HepG2 (cell line): ENCODE measurements around the gene ADCY7. TPM values are rescaled to one million over a fixed set of nuclear protein-coding genes. Genes with fewer than 3 reads are reported as not detected.

Experiments
- HHEX ChIP-seq: IDR thresholded peaks from 2 replicates; pipeline ENCODE4 v1.6.1; 2016; ENCODE audit warnings: control low read depth
- KDM4B ChIP-seq: sonication (generic); formaldehyde crosslinking; IDR thresholded peaks from 2 replicates; pipeline ENCODE4 v1.4.0; 2020; ENCODE audit warnings: missing genetic modification reagents
- LRRFIP1 ChIP-seq: sonication (generic); formaldehyde crosslinking; conservative IDR thresholded peaks from 2 replicates; pipeline ENCODE4 v1.4.0; 2020; ENCODE audit warnings: missing genetic modification reagents
- MXI1 ChIP-seq: IDR thresholded peaks from 3 replicates; pipeline ENCODE4 v1.6.1; 2012; ENCODE audit warnings: low read depth, low read length, inconsistent platforms, borderline replicate concordance
- NAIF1 ChIP-seq: sonication (generic); formaldehyde crosslinking; IDR thresholded peaks from 2 replicates; pipeline ENCODE4 v1.5.0; 2020; ENCODE audit warnings: mild to moderate bottlenecking, missing genetic modification reagents, borderline replicate concordance
- PAF1 ChIP-seq: IDR thresholded peaks from 2 replicates; pipeline ENCODE4 v1.6.1; 2016; ENCODE audit warnings: missing genetic modification reagents, missing compliant biosample characterization
- POLR2A ChIP-seq, 2 experiments: IDR thresholded peaks; 2 replicates each; pipeline ENCODE4 v1.6.1; 2011; ENCODE audit warnings: low read depth in 2 of 2, low read length in 2 of 2, mild to moderate bottlenecking in 1 of 2, moderate library complexity in 1 of 2; ENCODE audit not compliant: insufficient read depth in 1 of 2
- ZBTB3 ChIP-seq: sonication (generic); formaldehyde crosslinking; IDR thresholded peaks from 2 replicates; pipeline ENCODE4 v1.4.0; 2020; ENCODE audit warnings: low read depth, mild to moderate bottlenecking, moderate library complexity, missing genetic modification reagents, borderline replicate concordance
- ZNF121 ChIP-seq: sonication (generic); formaldehyde crosslinking; IDR thresholded peaks from 2 replicates; pipeline ENCODE4 v1.5.0; 2020; ENCODE audit warnings: mild to moderate bottlenecking, missing genetic modification reagents
- ZNF224 ChIP-seq: sonication (generic); formaldehyde crosslinking; IDR thresholded peaks from 2 replicates; pipeline ENCODE4 v1.5.0; 2020; ENCODE audit warnings: mild to moderate bottlenecking, missing genetic modification reagents
- ZNF362 ChIP-seq: sonication (generic); formaldehyde crosslinking; IDR thresholded peaks from 2 replicates; pipeline ENCODE4 v1.4.0; 2020; ENCODE audit warnings: missing genetic modification reagents, mild to moderate bottlenecking, borderline replicate concordance
- ZNF414 ChIP-seq: sonication (generic); formaldehyde crosslinking; IDR thresholded peaks from 2 replicates; pipeline ENCODE4 v1.5.0; 2020; ENCODE audit warnings: missing genetic modification reagents
- ZNF446 ChIP-seq: sonication (generic); formaldehyde crosslinking; IDR thresholded peaks from 2 replicates; pipeline ENCODE4 v1.5.0; 2020; ENCODE audit warnings: mild to moderate bottlenecking, missing genetic modification reagents
- ZNF460 ChIP-seq: sonication (generic); formaldehyde crosslinking; IDR thresholded peaks from 2 replicates; pipeline ENCODE4 v1.5.1; 2020; ENCODE audit warnings: missing genetic modification reagents, mild to moderate bottlenecking, borderline replicate concordance
- ZNF513 ChIP-seq: sonication (generic); formaldehyde crosslinking; conservative IDR thresholded peaks from 2 replicates; pipeline ENCODE4 v1.5.0; 2020; ENCODE audit warnings: missing genetic modification reagents
- ZNF562 ChIP-seq: sonication (generic); formaldehyde crosslinking; IDR thresholded peaks from 2 replicates; pipeline ENCODE4 v1.8.0; 2022; ENCODE audit warnings: missing genetic modification reagents, borderline replicate concordance
- ZNF761 ChIP-seq: sonication (generic); formaldehyde crosslinking; conservative IDR thresholded peaks from 2 replicates; pipeline ENCODE4 v1.4.0; 2020; ENCODE audit warnings: mild to moderate bottlenecking, missing genetic modification reagents
- ZSCAN9 ChIP-seq: IDR thresholded peaks from 2 replicates; pipeline ENCODE4 v1.6.1; 2016; ENCODE audit warnings: borderline replicate concordance
- polyA plus RNA-seq, 8 experiments: library from polyadenylated mRNA; depleted of rRNA in 3 of 8; stranded (reverse) in 7 of 8; unstranded in 1 of 8; fragments of >200 nt; fragmentation: Illumina TruSeq in 4 of 8; extraction: Trizol in 4 of 8; gene quantifications; 2 replicates each; pipeline versions ENCODE4 v1.2.1 to v1.2.3, GENCODE V29; 2011 to 2016; ENCODE audit warnings: low read depth in 4 of 8, missing spikeins in 1 of 8, mixed read lengths in 1 of 8; ENCODE audit not compliant: insufficient read depth in 1 of 8
- total RNA-seq, 5 experiments: library from RNA; depleted of rRNA; stranded (reverse); fragments of >200 nt; fragmentation: Illumina TruSeq; extraction: Trizol; gene quantifications; 2 replicates each; pipeline ENCODE4 v1.2.3, GENCODE V29; 2016; ENCODE audit warnings: low read depth in 1 of 5

The ADCY7 gene
- total and polyA plus RNA-seq, 2 of the 13 experiments (the other 11 are each of a cell fraction or from before 2014, with no cell fraction given), result 2.2 to 4.3 TPM

GRCh38 chr16:50309527-50310307 lies 43.4 kb downstream of the ADCY7 start (continued):
- TF ChIP-seq ZNF362, result no peak; the same call in 1 of the 2 replicates
- no peak for TF ChIP-seq ZBTB3 (CRISPR knock-in tag)
- TF ChIP-seq ZNF460, result no peak
- no peak for TF ChIP-seq MXI1
- TF ChIP-seq ZNF761, result no peak
- 0 out of 2 replicates have a peak, but pooled peaks have one; percentile 84 for TF ChIP-seq ZNF224 (CRISPR knock-in tag)
- 0 out of 4 replicates have a peak, but pooled peaks of 1 of the 2 experiments have one; percentile 0 for TF ChIP-seq POLR2A (IDR thresholded peaks at IDR 0.05; ENCODE audit: insufficient read depth in 1 of 2, low read depth in 2 of 2, low read length in 2 of 2)
- TF ChIP-seq PAF1 (CRISPR knock-in tag), result no peak
- no peak for TF ChIP-seq ZNF446 (CRISPR knock-in tag)
- no peak for TF ChIP-seq LRRFIP1 (CRISPR knock-in tag)
- TF ChIP-seq ZSCAN9, result no peak
- no peak for TF ChIP-seq KDM4B
- no peak for TF ChIP-seq NAIF1 (CRISPR knock-in tag)
- no peak for TF ChIP-seq HHEX (CRISPR knock-in tag)
- no peak for TF ChIP-seq ZNF121 (CRISPR knock-in tag)
- no peak for TF ChIP-seq ZNF562 (CRISPR knock-in tag)
- TF ChIP-seq ZNF414 (CRISPR knock-in tag), result no peak
- TF ChIP-seq ZNF513, result no peak
